Gastroesophageal sphincter (tissue), 4 donors: ENCODE data around the gene MX2. TPM values are rescaled to one million over a fixed set of nuclear protein-coding genes. Genes with fewer than 3 reads are reported as not detected.

ENCODE experiments used
- ATAC-seq: fragments of 150-250 bp; one replicate; pipeline ENCODE4 v1.9.1; 2016; ENCODE audit warnings: mild to moderate bottlenecking, moderate library complexity
- H3K27ac ChIP-seq, 4 donors: fragments of 200-600 bp; sonication (generic) in 3 of 4; 1 replicate in 3 of 4; 2 replicates in 1 of 4; pipeline ENCODE4 v1.5.1; 2016 to 2019
- H3K27me3 ChIP-seq: fragments of 200-600 bp; sonication (generic); one replicate; pipeline ENCODE4 v1.5.1; 2019
- H3K36me3 ChIP-seq, 2 donors: fragments of 200-600 bp; sonication (generic); one replicate each; pipeline ENCODE4 v1.5.1; 2019; ENCODE audit warnings: control low read depth in 1 of 2
- H3K4me1 ChIP-seq, 3 donors: fragments of 200-600 bp; sonication (generic); 1 replicate in 2 of 3; 2 replicates in 1 of 3; pipeline ENCODE4 v1.5.1; 2016 to 2019; ENCODE audit warnings: control low read depth in 2 of 3
- H3K4me3 ChIP-seq, 2 donors: fragments of 200-600 bp; sonication (generic); one replicate each; pipeline ENCODE4 v1.5.1; 2019; ENCODE audit warnings: mild to moderate bottlenecking in 1 of 2, moderate library complexity in 1 of 2
- H3K9me3 ChIP-seq, 3 donors: fragments of 200-600 bp; sonication (generic); one replicate each; pipeline ENCODE4 v1.5.1; 2017 to 2019; ENCODE audit warnings: control low read depth in 2 of 3
- EP300 ChIP-seq: sonication (generic); formaldehyde crosslinking; IDR thresholded peaks from one replicate; pipeline ENCODE4 v1.6.1; 2017; ENCODE audit warnings: antibody characterized with exemption, mild to moderate bottlenecking
- POLR2A ChIP-seq, 2 donors: fragments of 450-650 bp; IDR thresholded peaks; one replicate each; pipeline ENCODE4 v1.6.1; 2017; ENCODE audit warnings: antibody characterized with exemption in 2 of 2, mild to moderate bottlenecking in 2 of 2, moderate library complexity in 1 of 2
- POLR2AphosphoS5 ChIP-seq: sonication (generic); formaldehyde crosslinking; IDR thresholded peaks from one replicate; pipeline ENCODE4 v1.6.1; 2017; ENCODE audit warnings: antibody characterized with exemption
- WGBS, 2 donors: methylation state at CpG; one replicate each; pipeline ENCODE4 v1.1.5; 2018; ENCODE audit warnings: low coverage in 1 of 2; 5-methylcytosine and 5-hydroxymethylcytosine counted together
- total RNA-seq, 4 donors: library from RNA; depleted of rRNA; stranded (reverse); fragments of >200 nt; gene quantifications; one replicate each; pipeline ENCODE4 v1.1.0, GENCODE V29; 2016
- TF ChIP-seq, protein P1 (sequence below), 4 experiments: fragments of 200-600 bp in 2 of 4; fragments of 450-650 bp in 2 of 4; sonication (generic) in 1 of 4; IDR thresholded peaks; one replicate each; pipeline ENCODE4 v1.5.1; 2017 to 2019; ENCODE audit warnings: antibody characterized with exemption in 4 of 4, mild to moderate bottlenecking in 2 of 4, moderate library complexity in 2 of 4

MX2 gene
- total RNA-seq, 4 donors from 2014 or later: 7.3 to 16.3 (median 11.2) TPM

DNA sequence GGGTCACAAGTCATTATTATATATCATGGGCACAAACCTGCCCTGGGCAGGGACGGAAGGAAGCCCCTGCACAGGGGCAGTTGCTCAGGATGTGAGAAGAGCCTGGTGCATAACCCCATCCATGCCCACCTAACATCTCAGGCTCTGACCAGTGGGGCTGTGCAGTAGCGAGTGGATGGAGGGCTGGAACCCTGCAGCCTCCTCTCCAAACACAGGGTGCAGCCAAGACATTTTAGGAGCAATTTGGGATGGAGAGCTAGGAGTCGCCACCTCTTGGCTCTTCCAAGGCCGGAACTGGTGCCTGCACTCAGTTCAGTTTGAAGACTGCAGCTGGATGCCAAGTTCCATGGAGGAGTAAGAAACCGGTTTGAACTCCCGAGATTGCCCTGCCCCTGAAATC, 67.0 kb downstream of the MX2 start:
- peaks cover 0 to 62% of the 10 kb centered on the region in 2 donors for H3K36me3 ChIP-seq
- no peaks in the 10 kb centered on the region for H3K9me3 ChIP-seq
- H3K27me3 ChIP-seq: no peaks in the 10 kb centered on the region
- H3K27ac ChIP-seq: no peak overlapping the region
- WGBS, 2 donors: 100% methylated on average over 1 of the region's 6 CpGs; no CpG with 5 or more reads in 1 of the 2 donors
- no peak for ATAC-seq
- TF ChIP-seq, protein P1, sequence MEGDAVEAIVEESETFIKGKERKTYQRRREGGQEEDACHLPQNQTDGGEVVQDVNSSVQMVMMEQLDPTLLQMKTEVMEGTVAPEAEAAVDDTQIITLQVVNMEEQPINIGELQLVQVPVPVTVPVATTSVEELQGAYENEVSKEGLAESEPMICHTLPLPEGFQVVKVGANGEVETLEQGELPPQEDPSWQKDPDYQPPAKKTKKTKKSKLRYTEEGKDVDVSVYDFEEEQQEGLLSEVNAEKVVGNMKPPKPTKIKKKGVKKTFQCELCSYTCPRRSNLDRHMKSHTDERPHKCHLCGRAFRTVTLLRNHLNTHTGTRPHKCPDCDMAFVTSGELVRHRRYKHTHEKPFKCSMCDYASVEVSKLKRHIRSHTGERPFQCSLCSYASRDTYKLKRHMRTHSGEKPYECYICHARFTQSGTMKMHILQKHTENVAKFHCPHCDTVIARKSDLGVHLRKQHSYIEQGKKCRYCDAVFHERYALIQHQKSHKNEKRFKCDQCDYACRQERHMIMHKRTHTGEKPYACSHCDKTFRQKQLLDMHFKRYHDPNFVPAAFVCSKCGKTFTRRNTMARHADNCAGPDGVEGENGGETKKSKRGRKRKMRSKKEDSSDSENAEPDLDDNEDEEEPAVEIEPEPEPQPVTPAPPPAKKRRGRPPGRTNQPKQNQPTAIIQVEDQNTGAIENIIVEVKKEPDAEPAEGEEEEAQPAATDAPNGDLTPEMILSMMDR (IDR thresholded peaks at IDR 0.05): no peak
- TF ChIP-seq POLR2A (IDR thresholded peaks at IDR 0.05) (no peak), EP300 (no peak), POLR2AphosphoS5 (no peak)
- H3K4me1 ChIP-seq: peaks cover 0 to 39% (median 0%) of the 10 kb centered on the region in 3 donors
- H3K4me3 ChIP-seq: no peak overlapping the region

DNA sequence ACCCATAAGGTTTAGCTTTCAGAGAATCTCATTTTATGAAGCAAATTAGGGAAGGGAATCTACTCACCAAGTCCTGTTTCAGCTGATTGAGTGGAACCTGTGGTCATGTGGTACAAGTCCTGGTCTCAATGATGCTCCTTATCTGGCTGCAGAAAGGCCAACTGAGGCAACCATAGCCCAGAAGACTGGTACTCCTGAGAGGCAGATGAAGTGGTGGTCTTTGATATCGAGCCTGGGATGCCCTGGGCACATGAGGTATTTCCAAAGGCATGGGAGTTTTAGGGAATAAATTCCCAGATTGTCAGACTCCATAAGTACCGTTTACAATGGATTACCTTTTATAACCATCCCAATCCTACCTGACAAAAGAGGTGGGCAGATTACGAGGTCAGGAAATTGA, 67.5 kb downstream of the MX2 start:
- 92% methylated on average over 3 of the region's 3 CpGs; no CpG with 5 or more reads in 1 of the 2 donors for WGBS, 2 donors
- H3K27ac ChIP-seq: no peak overlapping the region
- peaks cover 0 to 39% (median 0%) of the 10 kb centered on the region in 3 donors for H3K4me1 ChIP-seq
- no peaks in the 10 kb centered on the region for H3K27me3 ChIP-seq
- no peak for ATAC-seq
- TF ChIP-seq, protein P1 (IDR thresholded peaks at IDR 0.05): no peak
- peaks cover 0 to 67% of the 10 kb centered on the region in 2 donors for H3K36me3 ChIP-seq
- no peak overlapping the region for H3K4me3 ChIP-seq
- no peaks in the 10 kb centered on the region for H3K9me3 ChIP-seq

DNA sequence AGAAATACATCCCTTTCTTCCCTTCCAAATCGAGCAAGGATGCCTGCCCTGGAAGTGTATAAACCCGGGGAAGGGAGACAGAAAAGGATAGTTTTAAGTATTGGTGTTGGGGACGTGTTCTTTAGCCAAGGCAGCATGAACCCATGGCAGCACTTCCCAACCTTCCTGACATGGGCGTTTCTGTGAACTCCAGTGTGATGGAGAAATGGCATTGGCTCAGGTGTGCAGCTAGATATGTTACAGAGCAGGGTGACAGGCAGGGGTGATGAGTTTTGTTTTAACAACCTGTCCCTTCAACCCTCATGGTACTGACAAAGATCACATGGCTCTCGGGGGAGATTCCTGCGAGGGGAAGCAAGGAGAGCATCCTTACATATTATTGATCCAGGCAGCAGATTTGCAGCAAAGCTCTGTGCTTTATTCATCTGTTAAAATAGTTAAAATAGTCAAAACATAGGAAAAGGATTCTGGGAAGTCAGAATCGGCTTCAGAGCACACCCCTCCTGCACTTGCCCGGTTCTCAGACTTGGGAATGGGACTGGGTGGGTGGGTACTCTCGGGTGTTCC, 68.2 kb downstream of the MX2 start:
- WGBS, 2 donors: 77 to 86% methylated on average over 3 to 5 of the region's 9 CpGs
- TF ChIP-seq EP300 (no peak), POLR2A (IDR thresholded peaks at IDR 0.05) (no peak), POLR2AphosphoS5 (no peak)
- TF ChIP-seq, protein P1 (IDR thresholded peaks at IDR 0.05): no peak
- H3K36me3 ChIP-seq: peaks cover 0 to 74% of the 10 kb centered on the region in 2 donors

DNA sequence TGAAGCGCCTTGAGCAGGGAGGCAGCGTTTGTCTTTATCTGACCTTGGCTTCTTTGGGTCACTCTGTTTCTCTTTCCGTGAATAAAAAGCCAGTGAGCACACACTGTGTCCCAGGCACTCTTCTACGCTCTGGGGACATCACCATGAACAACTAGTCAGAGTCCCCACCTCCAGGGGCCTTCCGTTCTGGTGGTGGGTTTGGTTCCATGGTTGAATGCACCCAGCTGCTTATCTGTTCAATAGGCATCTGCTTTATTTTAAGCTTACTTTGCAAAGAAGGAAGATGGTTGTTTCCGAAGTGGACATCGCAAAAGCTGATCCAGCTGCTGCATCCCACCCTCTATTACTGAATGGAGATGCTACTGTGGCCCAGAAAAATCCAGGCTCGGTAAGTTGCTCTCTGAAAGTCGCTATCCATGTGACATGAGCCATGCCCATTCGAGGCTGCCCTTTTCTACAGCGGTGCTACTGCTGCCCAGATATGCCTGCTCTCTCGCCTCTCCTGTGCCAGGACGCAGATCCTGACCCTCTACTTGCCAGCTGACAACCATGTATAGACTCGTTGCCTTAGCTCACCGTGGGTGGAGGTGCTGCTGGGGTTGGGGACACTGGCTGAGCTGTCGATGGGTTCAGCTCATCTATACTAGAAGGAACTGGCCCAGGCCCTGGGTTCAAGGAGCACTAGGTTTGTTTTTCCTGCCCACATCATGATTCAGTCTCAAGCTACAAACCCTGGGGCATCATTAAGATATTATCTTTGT, 70.1 kb downstream of the MX2 start:
- Histone ChIP-seq H3K27me3 (no peaks in the 10 kb centered on the region), H3K36me3 (peaks cover 0 to 94% of the 10 kb centered on the region in 2 donors), H3K9me3 (peaks cover 0 to 7% (median 0%) of the 10 kb centered on the region in 3 donors), H3K27ac (no peak overlapping the region), H3K4me1 (peaks cover 0 to 24% (median 0%) of the 10 kb centered on the region in 3 donors), H3K4me3 (no peak overlapping the region)
- no peak for TF ChIP-seq POLR2AphosphoS5
- no peak for TF ChIP-seq EP300
- TF ChIP-seq, protein P1 (IDR thresholded peaks at IDR 0.05): no peak
- TF ChIP-seq POLR2A (IDR thresholded peaks at IDR 0.05): no peak
- no peak for ATAC-seq
- WGBS, 2 donors: 82 to 93% methylated on average over 5 to 6 of the region's 16 CpGs

More for the DNA sequence above, 68.2 kb downstream of the MX2 start:
- peaks cover 0 to 39% (median 0%) of the 10 kb centered on the region in 3 donors for H3K4me1 ChIP-seq
- H3K27me3 ChIP-seq: no peaks in the 10 kb centered on the region
- H3K27ac ChIP-seq: no peak overlapping the region
- H3K9me3 ChIP-seq: peaks cover 0 to 5% (median 0%) of the 10 kb centered on the region in 3 donors
- H3K4me3 ChIP-seq: no peak overlapping the region
- ATAC-seq: no peak
